Tibial nerve (tissue), 4 donors: Measurements from ENCODE around the gene ZNF217. TPM values are rescaled to one million over a fixed set of nuclear protein-coding genes. Genes with fewer than 3 reads are reported as not detected.
A peak's percentile ranks its signal among the peaks of the same experiment; 100 is the strongest.

Experiments
- DNase-seq, 2 donors: peaks; one replicate each; pipeline ENCODE4 v3.0.0-alpha.2; 2019; ENCODE audit warnings: low spot score in 2 of 2
- H3K27ac ChIP-seq, 4 donors: fragments of 200-600 bp; sonication (generic) in 3 of 4; one replicate each; pipeline ENCODE4 v1.5.1; 2017 to 2019; ENCODE audit warnings: mild to moderate bottlenecking in 1 of 4
- H3K27me3 ChIP-seq, 2 donors: fragments of 200-600 bp; sonication (generic) in 1 of 2; one replicate each; pipeline versions ENCODE4 v1.5.1 to v1.6.0; 2017 to 2019
- H3K36me3 ChIP-seq, 3 donors: fragments of 200-600 bp; sonication (generic); one replicate each; pipeline ENCODE4 v1.5.1; 2018 to 2019
- H3K4me1 ChIP-seq, 4 donors: fragments of 200-600 bp; sonication (generic) in 3 of 4; one replicate each; pipeline ENCODE4 v1.5.1; 2017 to 2019
- H3K4me3 ChIP-seq, 4 donors: fragments of 200-600 bp; sonication (generic) in 3 of 4; one replicate each; pipeline ENCODE4 v1.5.1; 2017 to 2019; ENCODE audit warnings: mild to moderate bottlenecking in 1 of 4, moderate library complexity in 1 of 4
- H3K9me3 ChIP-seq, 4 donors: fragments of 200-600 bp; sonication (generic) in 3 of 4; one replicate each; pipeline ENCODE4 v1.5.1; 2017 to 2019
- CTCF ChIP-seq, 5 experiments: fragments of 200-600 bp in 3 of 5; fragments of 450-650 bp in 2 of 5; sonication (generic) in 3 of 5; IDR thresholded peaks; one replicate each; pipeline ENCODE4 v1.5.1; 2016 to 2019; ENCODE audit warnings: antibody characterized with exemption in 5 of 5, mild to moderate bottlenecking in 3 of 5, moderate library complexity in 2 of 5
- EP300 ChIP-seq, 2 donors: sonication (generic); formaldehyde crosslinking; IDR thresholded peaks; one replicate each; pipeline ENCODE4 v1.6.1; 2017; ENCODE audit warnings: antibody characterized with exemption in 2 of 2, mild to moderate bottlenecking in 1 of 2
- POLR2A ChIP-seq, 2 donors: fragments of 450-650 bp; IDR thresholded peaks; one replicate each; pipeline ENCODE4 v1.6.1; 2017; ENCODE audit warnings: antibody characterized with exemption in 2 of 2, mild to moderate bottlenecking in 2 of 2, moderate library complexity in 2 of 2
- WGBS, 2 donors: methylation state at CpG; one replicate each; pipeline ENCODE4 v1.1.5; 2018; 5-methylcytosine and 5-hydroxymethylcytosine counted together
- total RNA-seq, 4 donors: library from RNA; depleted of rRNA; stranded (reverse); fragments of >200 nt; gene quantifications; one replicate each; pipeline ENCODE4 v1.1.0, GENCODE V29; 2016

Gene ZNF217
- total RNA-seq, 4 donors from 2014 or later, result 21.4 to 24.3 (median 23.1) TPM

GRCh38 chr20:53580376-53581111 lies 13.1 kb downstream of the ZNF217 start:
- peaks cover 3 to 71% (median 47%) of the 10 kb centered on the region in 4 donors for H3K4me1 ChIP-seq
- peak overlapping the region in 1 of 4 donors; percentile 1 for H3K4me3 ChIP-seq
- TF ChIP-seq EP300 (IDR thresholded peaks at IDR 0.05) (no peak), CTCF (IDR thresholded peaks at IDR 0.05) (peak in 3 of 5 experiments; percentile 10 to 57 (median 46))
- no peak for DNase-seq
- H3K27me3 ChIP-seq, result no peaks in the 10 kb centered on the region
- peak overlapping the region; percentile 35 to 84 (median 83) for H3K27ac ChIP-seq
- H3K9me3 ChIP-seq, result no peaks in the 10 kb centered on the region
- WGBS, 2 donors, result 65 to 75% methylated on average over 7 of the region's 7 CpGs
- peaks cover 2 to 46% (median 21%) of the 10 kb centered on the region in 3 donors for H3K36me3 ChIP-seq

GRCh38 chr20:53579581-53580375 lies 13.9 kb downstream of the ZNF217 start:
- Histone ChIP-seq H3K27me3 (no peaks in the 10 kb centered on the region), H3K4me1 (peaks cover 3 to 65% (median 40%) of the 10 kb centered on the region in 4 donors), H3K4me3 (peak overlapping the region in 2 of 4 donors; percentile 1 to 7), H3K36me3 (peaks cover 4 to 54% (median 21%) of the 10 kb centered on the region in 3 donors), H3K27ac (peak overlapping the region; percentile 35 to 84 (median 83)), H3K9me3 (no peaks in the 10 kb centered on the region)
- WGBS, 2 donors, result 34 to 36% methylated on average over 10 of the region's 10 CpGs
- DNase-seq, result no peak
- TF ChIP-seq CTCF (IDR thresholded peaks at IDR 0.05) (no peak), POLR2A (IDR thresholded peaks at IDR 0.05) (no peak), EP300 (IDR thresholded peaks at IDR 0.05) (no peak)

DNA sequence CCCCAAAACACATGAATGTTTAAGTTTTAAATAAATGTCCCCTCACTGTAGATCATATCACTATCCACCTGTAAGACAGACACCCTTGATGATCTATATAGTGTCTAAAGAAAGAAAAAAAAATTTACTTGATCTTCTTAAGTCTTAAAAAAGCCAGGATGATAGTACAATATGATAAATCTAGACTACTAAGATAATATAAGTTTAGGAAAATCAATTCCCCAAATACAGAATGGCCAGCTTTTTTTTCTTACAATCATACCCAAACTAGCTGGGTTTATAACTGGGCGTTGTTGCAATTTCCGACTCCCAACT lies 14.4 kb downstream of the ZNF217 start:
- peak overlapping the region in 1 of 4 donors; percentile 7 for H3K4me3 ChIP-seq
- no peaks in the 10 kb centered on the region for H3K9me3 ChIP-seq
- H3K27me3 ChIP-seq, result no peaks in the 10 kb centered on the region
- DNase-seq, result no peak
- H3K4me1 ChIP-seq, result peaks cover 3 to 65% (median 40%) of the 10 kb centered on the region in 4 donors
- 33 to 34% methylated on average over 2 of the region's 2 CpGs for WGBS, 2 donors
- TF ChIP-seq POLR2A (IDR thresholded peaks at IDR 0.05) (no peak), EP300 (IDR thresholded peaks at IDR 0.05) (no peak), CTCF (IDR thresholded peaks at IDR 0.05) (no peak)
- peaks cover 4 to 58% (median 21%) of the 10 kb centered on the region in 3 donors for H3K36me3 ChIP-seq
- H3K27ac ChIP-seq, result peak overlapping the region; percentile 35 to 84 (median 83)

GRCh38 chr20:53578492-53579222 lies 15.0 kb downstream of the ZNF217 start:
- H3K4me3 ChIP-seq, result peak overlapping the region in 2 of 4 donors; percentile 7 to 8
- DNase-seq, result peak in 1 of 2 donors; percentile 95
- no peaks in the 10 kb centered on the region for H3K9me3 ChIP-seq
- peaks cover 3 to 59% (median 40%) of the 10 kb centered on the region in 4 donors for H3K4me1 ChIP-seq
- peak overlapping the region; percentile 35 to 84 (median 83) for H3K27ac ChIP-seq
- 12 to 13% methylated on average over 10 of the region's 10 CpGs for WGBS, 2 donors
- H3K36me3 ChIP-seq, result peaks cover 4 to 63% (median 23%) of the 10 kb centered on the region in 3 donors
- TF ChIP-seq CTCF (IDR thresholded peaks at IDR 0.05) (peak; percentile 68 to 99 (median 80)), EP300 (IDR thresholded peaks at IDR 0.05) (peak in 1 of 2 donors; percentile 63), POLR2A (IDR thresholded peaks at IDR 0.05) (no peak)
- H3K27me3 ChIP-seq, result no peaks in the 10 kb centered on the region
